Sigmoid colon (tissue), 7 donors: ENCODE measurements around the gene ARHGAP27. TPM values are rescaled to one million over a fixed set of nuclear protein-coding genes. Genes with fewer than 3 reads are reported as not detected.

ENCODE experiments used
- DNase-seq: peaks from one replicate; pipeline ENCODE4 v3.0.0-alpha.2; 2019
- H3K27ac ChIP-seq, 4 donors: fragments of 200-600 bp; sonication (generic); one replicate each; pipeline ENCODE4 v1.5.1; 2016 to 2019; ENCODE audit warnings: mild to moderate bottlenecking in 1 of 4
- H3K27me3 ChIP-seq, 3 donors: fragments of 200-600 bp; sonication (generic); one replicate each; pipeline ENCODE4 v1.5.1; 2019; ENCODE audit warnings: mild to moderate bottlenecking in 1 of 3
- H3K36me3 ChIP-seq, 4 donors: fragments of 200-600 bp; sonication (generic); one replicate each; pipeline ENCODE4 v1.5.1; 2016 to 2019
- H3K4me1 ChIP-seq, 4 donors: fragments of 200-600 bp; sonication (generic); one replicate each; pipeline ENCODE4 v1.5.1; 2017 to 2019
- H3K4me3 ChIP-seq, 4 donors: fragments of 200-600 bp; sonication (generic); one replicate each; pipeline ENCODE4 v1.5.1; 2017 to 2019; ENCODE audit warnings: mild to moderate bottlenecking in 2 of 4, moderate library complexity in 1 of 4
- H3K9me3 ChIP-seq, 4 donors: fragments of 200-600 bp in 3 of 4; sonication (generic) in 3 of 4; one replicate each; pipeline versions ENCODE4 v1.5.1 to v1.6.1; 2013 to 2019
- CTCF ChIP-seq, 4 experiments: fragments of 450-650 bp in 3 of 4; fragments of 200-600 bp in 1 of 4; IDR thresholded peaks; one replicate each; pipeline ENCODE4 v1.5.1; 2016 to 2019; ENCODE audit warnings: antibody characterized with exemption in 4 of 4, mild to moderate bottlenecking in 3 of 4, moderate library complexity in 2 of 4
- EP300 ChIP-seq, 4 donors: sonication (generic); formaldehyde crosslinking; IDR thresholded peaks; one replicate each; pipeline ENCODE4 v1.6.1; 2017; ENCODE audit warnings: antibody characterized with exemption in 4 of 4
- POLR2A ChIP-seq, 2 donors: fragments of 450-650 bp; IDR thresholded peaks; one replicate each; pipeline ENCODE4 v1.6.1; 2016; ENCODE audit warnings: antibody characterized with exemption in 2 of 2, mild to moderate bottlenecking in 2 of 2, moderate library complexity in 2 of 2
- POLR2AphosphoS5 ChIP-seq, 4 donors: sonication (generic); formaldehyde crosslinking; IDR thresholded peaks; one replicate each; pipeline ENCODE4 v1.6.1; 2017; ENCODE audit warnings: antibody characterized with exemption in 4 of 4
- WGBS, 2 donors: extraction: QIAGEN DNeasy Blood & Tissue Kit; methylation state at CpG; one replicate each; pipeline ENCODE4 v1.1.7; 2013; 5-methylcytosine and 5-hydroxymethylcytosine counted together
- intact Hi-C: fragments of 100-400 bp; cut with DNase I; formaldehyde crosslinking; loops from one replicate; pipeline ENCODE4 v1.15.1; 2023
- polyA plus RNA-seq, 3 donors: library from polyadenylated mRNA; stranded (reverse); fragments of 200-250 nt; gene quantifications; one replicate each; pipeline ENCODE4 v1.2.3, GENCODE V29; 2013
- total RNA-seq, 4 donors: library from RNA; depleted of rRNA; stranded (reverse); fragments of >200 nt; gene quantifications; one replicate each; pipeline ENCODE4 v1.1.0, GENCODE V29; 2016
- donor health status: healthy with polysubstance abuse.
- donor health status: Bipolar disorder and iron deficiency.
- donor health status: healthy.

The ARHGAP27 gene
- total and polyA plus RNA-seq, 7 donors: 9.1 to 144 (median 16.6) TPM

GRCh38 chr17:45388604-45389325 lies 43.9 kb downstream of the ARHGAP27 start:
- H3K4me3 ChIP-seq: no peak overlapping the region
- 63 to 79% methylated on average over 10 of the region's 10 CpGs for WGBS, 2 donors
- H3K27me3 ChIP-seq: no peaks in the 10 kb centered on the region
- DNase-seq: peak; percentile 53
- TF ChIP-seq EP300 (IDR thresholded peaks at IDR 0.05) (no peak), CTCF (IDR thresholded peaks at IDR 0.05) (no peak), POLR2AphosphoS5 (IDR thresholded peaks at IDR 0.05) (no peak), POLR2A (IDR thresholded peaks at IDR 0.05) (no peak)
- H3K27ac ChIP-seq: no peak overlapping the region
- no peaks in the 10 kb centered on the region for H3K9me3 ChIP-seq
- intact Hi-C loops: no loop called here
- no peaks in the 10 kb centered on the region for H3K36me3 ChIP-seq
- peaks cover 0 to 6% (median 5%) of the 10 kb centered on the region in 4 donors for H3K4me1 ChIP-seq

GRCh38 chr17:45387739-45388138 lies 44.9 kb downstream of the ARHGAP27 start:
- no peaks in the 10 kb centered on the region for H3K9me3 ChIP-seq
- no peaks in the 10 kb centered on the region for H3K36me3 ChIP-seq
- no peak overlapping the region for H3K4me3 ChIP-seq
- no peaks in the 10 kb centered on the region for H3K27me3 ChIP-seq
- intact Hi-C loops: no loop called here
- 87 to 90% methylated on average over 3 of the region's 3 CpGs for WGBS, 2 donors
- no peak for TF ChIP-seq CTCF (IDR thresholded peaks at IDR 0.05)
- no peak for TF ChIP-seq EP300 (IDR thresholded peaks at IDR 0.05)
- no peak for TF ChIP-seq POLR2AphosphoS5 (IDR thresholded peaks at IDR 0.05)
- TF ChIP-seq POLR2A (IDR thresholded peaks at IDR 0.05): no peak
- peaks cover 0 to 6% (median 5%) of the 10 kb centered on the region in 4 donors for H3K4me1 ChIP-seq
- H3K27ac ChIP-seq: no peak overlapping the region
- DNase-seq: no peak

GRCh38 chr17:45386178-45386577 lies 46.5 kb downstream of the ARHGAP27 start:
- no peaks in the 10 kb centered on the region for H3K9me3 ChIP-seq
- H3K27ac ChIP-seq: no peak overlapping the region
- intact Hi-C loops: no loop called here
- no peaks in the 10 kb centered on the region for H3K36me3 ChIP-seq
- DNase-seq: no peak
- H3K4me1 ChIP-seq: peaks cover 0 to 6% (median 5%) of the 10 kb centered on the region in 4 donors
- WGBS, 2 donors: 61 to 79% methylated on average over 4 of the region's 4 CpGs
- no peak overlapping the region for H3K4me3 ChIP-seq
- TF ChIP-seq EP300 (IDR thresholded peaks at IDR 0.05): no peak
- no peak for TF ChIP-seq CTCF (IDR thresholded peaks at IDR 0.05)
- no peak for TF ChIP-seq POLR2A (IDR thresholded peaks at IDR 0.05)
- no peak for TF ChIP-seq POLR2AphosphoS5 (IDR thresholded peaks at IDR 0.05)
- H3K27me3 ChIP-seq: no peaks in the 10 kb centered on the region

- no peaks in the 10 kb centered on the region for H3K9me3 ChIP-seq
- 5 to 16% methylated on average over 13 of the region's 13 CpGs for WGBS, 2 donors
- no peaks in the 10 kb centered on the region for H3K27me3 ChIP-seq
- H3K27ac ChIP-seq: no peak overlapping the region
- intact Hi-C loops: loop anchor here (1.0 to 2.0 kb wide), 3 partner anchors 65 to 166 kb away; no protein-coding TSS in a partner anchor
- no peak overlapping the region for H3K4me3 ChIP-seq
- no peaks in the 10 kb centered on the region for H3K36me3 ChIP-seq
- TF ChIP-seq POLR2AphosphoS5 (IDR thresholded peaks at IDR 0.05): no peak
- no peak for TF ChIP-seq EP300 (IDR thresholded peaks at IDR 0.05)
- peak; percentile 96 to 98 (median 97) for TF ChIP-seq CTCF (IDR thresholded peaks at IDR 0.05)
- no peak for TF ChIP-seq POLR2A (IDR thresholded peaks at IDR 0.05)
- H3K4me1 ChIP-seq: peaks cover 0 to 6% (median 5%) of the 10 kb centered on the region in 4 donors
- DNase-seq: peak; percentile 93
Observed at GRCh38 chr17:45385331-45385997, 47.2 kb downstream of the ARHGAP27 start.
